Left colon (tissue), 2 donors: ENCODE data around the gene CST7. TPM values are rescaled to one million over a fixed set of nuclear protein-coding genes. Genes with fewer than 3 reads are reported as not detected.

Source experiments
- ATAC-seq: fragments of 200-7000 bp; cut with Tn5 transposase; one replicate; pipeline ENCODE4 v1.9.1; 2020; ENCODE audit warnings: mild to moderate bottlenecking, moderate library complexity
- DNase-seq, 2 donors: peaks; one replicate each; pipeline ENCODE4 v3.0.0-alpha.2; 2020
- intact Hi-C, 2 donors: fragments of 100-400 bp; cut with DNase I in 1 of 2; cut with micrococcal nuclease in 1 of 2; formaldehyde crosslinking; loops; one replicate each; pipeline versions ENCODE4 v1.11.2 to v1.14.0; 2022; cut with DNase I, micrococcal nuclease
- total RNA-seq, 2 donors: library from RNA; stranded (reverse); fragmentation: NEBNext Ultra II Directional; extraction: Animal tissue kit (Norgen Biotek cat#: 25700); gene quantifications; one replicate each; pipeline ENCODE4 v1.2.1, GENCODE V29; 2021
- donor health status: DM: no; HTN: no; CAD: no.
- donor health status: DM: yes; HTN: yes; CAD: no.

The CST7 gene
- total RNA-seq, 2 donors from 2014 or later = 0.85 to 1.8 TPM

GRCh38 chr20:24977336-24977735 lies 28.3 kb downstream of the CST7 start:
- intact Hi-C loops = no loop called here
- DNase-seq (no peak), ATAC-seq (no peak)

GRCh38 chr20:24977797-24978196 lies 28.7 kb downstream of the CST7 start:
- ATAC-seq (no peak), DNase-seq (no peak)
- intact Hi-C loops = no loop called here

- intact Hi-C loops = no loop called here
- ATAC-seq = no peak
- no peak for DNase-seq
Observed at GRCh38 chr20:24978513-24978912, 29.4 kb downstream of the CST7 start.

- no peak for ATAC-seq
Observed at GRCh38 chr20:24979036-24979960, 30.2 kb downstream of the CST7 start.

GRCh38 chr20:24980291-24981053 lies 31.4 kb downstream of the CST7 start:
- intact Hi-C loops = no loop called here
- ATAC-seq = no peak
- no peak for DNase-seq

More at GRCh38 chr20:24979036-24979960, 30.2 kb downstream of the CST7 start:
- intact Hi-C loops = no loop called here
- DNase-seq = no peak

GRCh38 chr20:24981282-24981681 lies 32.2 kb downstream of the CST7 start:
- intact Hi-C loops = no loop called here
- ATAC-seq (no peak), DNase-seq (no peak)

GRCh38 chr20:24981790-24982189 lies 32.7 kb downstream of the CST7 start:
- no peak for DNase-seq
- intact Hi-C loops = no loop called here
- no peak for ATAC-seq

- DNase-seq (no peak), ATAC-seq (no peak)
- intact Hi-C loops = no loop called here
Observed at GRCh38 chr20:24983896-24984295, 34.8 kb downstream of the CST7 start.

GRCh38 chr20:24984961-24985640 lies 36.0 kb downstream of the CST7 start:
- peak; percentile 90 for ATAC-seq
- no peak for DNase-seq
- intact Hi-C loops = no loop called here

GRCh38 chr20:24985802-24986201 lies 36.7 kb downstream of the CST7 start:
- no peak for DNase-seq
- peak; percentile 62 for ATAC-seq

GRCh38 chr20:24986436-24987015 lies 37.5 kb downstream of the CST7 start:
- intact Hi-C loops = no loop called here
- ATAC-seq = no peak
- DNase-seq = no peak

More at GRCh38 chr20:24985802-24986201, 36.7 kb downstream of the CST7 start:
- intact Hi-C loops = no loop called here

GRCh38 chr20:24987244-24987643 lies 38.2 kb downstream of the CST7 start:
- ATAC-seq = no peak
- intact Hi-C loops = no loop called here
- no peak for DNase-seq

GRCh38 chr20:24987873-24988835 lies 39.1 kb downstream of the CST7 start:
- ATAC-seq (no peak), DNase-seq (no peak)
- intact Hi-C loops = no loop called here

- intact Hi-C loops = no loop called here
- no peak for DNase-seq
- ATAC-seq = no peak
Observed at GRCh38 chr20:24989162-24989561, 40.1 kb downstream of the CST7 start.

GRCh38 chr20:24990810-24991252 lies 41.8 kb downstream of the CST7 start:
- no peak for ATAC-seq
- intact Hi-C loops = loop anchor here (10.0 kb wide), 2 partner anchors 184 to 414 kb away; partner anchors contain the start of gene GINS1 (in 1 of the 2)
- DNase-seq = no peak

GRCh38 chr20:24991897-24992486 lies 42.9 kb downstream of the CST7 start:
- DNase-seq (peak in 1 of 2 donors; percentile 63), ATAC-seq (peak; percentile 51)
- intact Hi-C loops = loop anchor here (10.0 kb wide), 2 partner anchors 183 to 413 kb away; partner anchors contain the start of gene GINS1 (in 1 of the 2)
